MM.1S (cell line): ENCODE data around the gene PNMT.

Experiments
- DNase-seq: peaks from one replicate; pipeline ENCODE4 v3.0.0-alpha.2; 2015
- H2AFZ ChIP-seq: fragments of 300-600 bp; sonication (generic); 2 replicates; pipeline ENCODE4 v1.6.0; 2016; ENCODE audit warnings: antibody characterized with exemption, low read length
- H3F3A ChIP-seq: fragments of 300-600 bp; sonication (generic); 2 replicates; pipeline ENCODE4 v1.6.1; 2016; ENCODE audit warnings: mild to moderate bottlenecking, antibody characterized with exemption, low read length, moderate library complexity, mixed read lengths; ENCODE audit not compliant: insufficient read depth
- H3K27ac ChIP-seq: fragments of 300-600 bp; sonication (generic); 2 replicates; pipeline ENCODE4 v1.5.1; 2016; ENCODE audit warnings: mild to moderate bottlenecking, low read length
- H3K27me3 ChIP-seq: fragments of 300-600 bp; sonication (generic); replicated peaks from 2 replicates; pipeline ENCODE4 v1.6.0; 2016; ENCODE audit warnings: low read length; ENCODE audit not compliant: insufficient read depth
- H3K36me3 ChIP-seq: fragments of 300-600 bp; sonication (generic); replicated peaks from 2 replicates; pipeline ENCODE4 v1.6.1; 2016; ENCODE audit warnings: mild to moderate bottlenecking, low read length, mixed read lengths; ENCODE audit not compliant: insufficient read depth
- H3K4me1 ChIP-seq: fragments of 300-600 bp; sonication (generic); 2 replicates; pipeline ENCODE4 v1.6.1; 2016; ENCODE audit warnings: low read length, mixed read lengths
- H3K4me2 ChIP-seq: fragments of 300-600 bp; sonication (generic); 2 replicates; pipeline ENCODE4 v1.6.0; 2016; ENCODE audit warnings: low read depth, low read length
- H3K4me3 ChIP-seq: fragments of 300-600 bp; sonication (generic); 2 replicates; pipeline ENCODE4 v1.5.1; 2016; ENCODE audit warnings: low read length, mixed read lengths
- H3K79me2 ChIP-seq: fragments of 300-600 bp; sonication (generic); 2 replicates; pipeline ENCODE4 v1.6.1; 2016; ENCODE audit warnings: mixed run types, low read length, mixed read lengths
- H3K9ac ChIP-seq: fragments of 300-600 bp; sonication (generic); 2 replicates; pipeline ENCODE4 v1.6.1; 2016; ENCODE audit warnings: low read length, mixed read lengths
- H3K9me2 ChIP-seq: fragments of 300-600 bp; sonication (generic); replicated peaks from 2 replicates; pipeline ENCODE4 v1.6.1; 2016; ENCODE audit warnings: mild to moderate bottlenecking, low read length, mixed read lengths; ENCODE audit not compliant: insufficient read depth
- H3K9me3 ChIP-seq: fragments of 300-600 bp; sonication (generic); replicated peaks from 2 replicates; pipeline ENCODE4 v1.6.1; 2016; ENCODE audit warnings: mild to moderate bottlenecking, low read length, mixed read lengths; ENCODE audit not compliant: insufficient read depth
- H4K20me1 ChIP-seq: fragments of 300-600 bp; sonication (generic); 2 replicates; pipeline ENCODE4 v1.6.1; 2016; ENCODE audit warnings: mild to moderate bottlenecking, low read length, moderate library complexity, mixed read lengths; ENCODE audit not compliant: insufficient read depth
- CTCF ChIP-seq: fragments of 300-600 bp; sonication (generic); IDR thresholded peaks from 2 replicates; pipeline ENCODE4 v1.5.1; 2016; ENCODE audit warnings: antibody characterized with exemption, low read length, mixed read lengths
- EZH2 ChIP-seq: fragments of 300-600 bp; sonication (generic); optimal IDR thresholded peaks from 2 replicates; pipeline ENCODE3; 2017; ENCODE audit warnings: low read depth, mild to moderate bottlenecking, antibody characterized with exemption, low read length, mixed read lengths
- EZH2phosphoT487 ChIP-seq: fragments of 300-600 bp; sonication (generic); IDR thresholded peaks from 2 replicates; pipeline ENCODE4 v1.6.1; 2018; ENCODE audit warnings: antibody characterized with exemption, low read length

PNMT gene

GRCh38 chr17:39648616-39649366 lies 19.5 kb upstream of the PNMT start:
- Histone ChIP-seq H3K9me3 (no peaks in the 10 kb centered on the region), H3K9me2 (no peaks in the 10 kb centered on the region), H3K27ac (no peak overlapping the region), H3K36me3 (no peaks in the 10 kb centered on the region), H2AFZ (no peak overlapping the region), H4K20me1 (no peaks in the 10 kb centered on the region), H3K27me3 (no peaks in the 10 kb centered on the region), H3K4me2 (no peak overlapping the region), H3K9ac (no peak overlapping the region), H3K4me1 (no peaks in the 10 kb centered on the region), H3K79me2 (peaks cover 24% of the 10 kb centered on the region), H3K4me3 (no peak overlapping the region), H3F3A (no peaks in the 10 kb centered on the region)
- TF ChIP-seq EZH2phosphoT487 (no peak), EZH2 (no peak)
- DNase-seq = no peak

GRCh38 chr17:39650121-39650579 lies 18.1 kb upstream of the PNMT start:
- Histone ChIP-seq H3K4me2 (no peak overlapping the region), H3K27me3 (no peaks in the 10 kb centered on the region), H3K27ac (no peak overlapping the region), H2AFZ (no peak overlapping the region), H3F3A (no peaks in the 10 kb centered on the region), H3K9me2 (no peaks in the 10 kb centered on the region), H3K36me3 (no peaks in the 10 kb centered on the region), H3K4me1 (no peaks in the 10 kb centered on the region), H3K9ac (no peak overlapping the region), H3K9me3 (no peaks in the 10 kb centered on the region), H4K20me1 (no peaks in the 10 kb centered on the region), H3K4me3 (no peak overlapping the region), H3K79me2 (peaks cover 21% of the 10 kb centered on the region)
- DNase-seq = no peak
- TF ChIP-seq EZH2phosphoT487 = no peak
- TF ChIP-seq CTCF = no peak
- TF ChIP-seq EZH2 = no peak

GRCh38 chr17:39651923-39652586 lies 16.2 kb upstream of the PNMT start:
- Histone ChIP-seq H3K79me2 (peaks cover 16% of the 10 kb centered on the region), H3K27me3 (no peaks in the 10 kb centered on the region), H3K9me3 (no peaks in the 10 kb centered on the region), H3K36me3 (no peaks in the 10 kb centered on the region), H3F3A (no peaks in the 10 kb centered on the region), H3K9ac (no peak overlapping the region), H3K27ac (no peak overlapping the region), H3K9me2 (no peaks in the 10 kb centered on the region), H4K20me1 (no peaks in the 10 kb centered on the region), H2AFZ (no peak overlapping the region), H3K4me1 (no peaks in the 10 kb centered on the region), H3K4me2 (no peak overlapping the region), H3K4me3 (no peak overlapping the region)
- TF ChIP-seq EZH2 (no peak), CTCF (no peak), EZH2phosphoT487 (no peak)
- DNase-seq = no peak
